K562 (cell line): ENCODE results near the gene MUC5B. TPM values are rescaled to one million over a fixed set of nuclear protein-coding genes. Genes with fewer than 3 reads are reported as not detected.

Experiments used
- ATAC-seq: fragments of 200-7000 bp; cut with Tn5 transposase; 3 replicates; pipeline ENCODE4 v1.9.1; 2020; ENCODE audit warnings: moderate library complexity
- BruUV-seq: library from RNA; stranded (reverse); fragments of 400-500 nt; replicated peaks from 2 replicates; lab custom pipeline; 2021; lab: Mats Ljungman, UMichigan
- CTCF ChIA-PET: fragments of 300-600 bp; formaldehyde crosslinking; extraction: SDS; loops from one replicate; lab custom pipeline; 2021; ENCODE audit warnings: low intra/inter-chr PET ratio; lab: Yijun Ruan, JAX
- POLR2A ChIA-PET: fragments of 300-600, 350-650 bp; sonication (Branson Sonifier 250); formaldehyde crosslinking; extraction: SDS; loops from one replicate; lab custom pipeline; 2021; ENCODE audit warnings: antibody characterized with exemption, inconsistent platforms; lab: Yijun Ruan, JAX
- DNase-seq, 4 experiments: peaks; one replicate each; pipeline versions ENCODE4 v3.0.0 to v3.0.0-alpha.2; 2011 to 2018; ENCODE audit warnings: low spot score in 3 of 4, mixed read lengths in 3 of 4; ENCODE audit errors: extremely low read depth in 1 of 4
- FAIRE-seq: peaks from 2 replicates; lab custom pipeline; 2011; peaks lifted over from hg19 to GRCh38; lab: Jason Lieb, UNC
- H2AFZ ChIP-seq: 2 replicates; pipeline ENCODE4 v1.6.0; 2011; ENCODE audit warnings: low read depth, low read length, control low read depth, inconsistent platforms
- H3K27ac ChIP-seq: fragments of 200-600 bp; 3 replicates; pipeline ENCODE4 v1.8.0; 2011; ENCODE audit warnings: low read depth, mild to moderate bottlenecking, control low read depth, inconsistent platforms, low read length, moderate library complexity, mixed read lengths; ENCODE audit errors: extremely low read depth
- H3K27me3 ChIP-seq, 2 experiments: fragments of 300-600 bp in 1 of 2; 2 replicates in 1 of 2; 3 replicates in 1 of 2; pipeline versions ENCODE4 v1.6.0 to v1.8.0; 2011; ENCODE audit warnings: inconsistent platforms in 2 of 2, low read length in 2 of 2, mild to moderate bottlenecking in 1 of 2, mixed read lengths in 1 of 2, moderate library complexity in 1 of 2; ENCODE audit not compliant: control insufficient read depth in 2 of 2, insufficient read depth in 2 of 2
- H3K36me3 ChIP-seq: fragments of 300-600 bp; 3 replicates; pipeline ENCODE4 v1.8.0; 2011; ENCODE audit warnings: mild to moderate bottlenecking, low read length, inconsistent platforms; ENCODE audit not compliant: control insufficient read depth, insufficient read depth
- H3K4me1 ChIP-seq, 2 experiments: fragments of 200-600 bp in 1 of 2; replicated peaks in 1 of 2; 2 replicates in 1 of 2; 3 replicates in 1 of 2; pipeline versions ENCODE4 v1.5.1 to v1.8.0; 2011; ENCODE audit warnings: inconsistent platforms in 2 of 2, low read length in 2 of 2, mild to moderate bottlenecking in 1 of 2, mixed read lengths in 1 of 2, moderate library complexity in 1 of 2; ENCODE audit not compliant: control insufficient read depth in 2 of 2, insufficient read depth in 2 of 2
- H3K4me2 ChIP-seq: 2 replicates; pipeline ENCODE4 v1.6.1; 2011; ENCODE audit warnings: low read length, control low read depth, inconsistent platforms, mixed read lengths; ENCODE audit not compliant: insufficient read depth
- H3K4me3 ChIP-seq: fragments of 200-600 bp; sonication (generic), shearing (Covaris generic); 2 replicates; pipeline ENCODE4 v1.5.1; 2016; ENCODE audit warnings: control low read depth, inconsistent platforms
- H3K79me2 ChIP-seq: fragments of 200-600 bp; 3 replicates; pipeline ENCODE4 v1.8.0; 2011; ENCODE audit warnings: low read length, inconsistent platforms; ENCODE audit not compliant: control insufficient read depth, insufficient read depth
- H3K9ac ChIP-seq, 2 experiments: 2 replicates each; pipeline versions ENCODE4 v1.6.0 to v1.6.1; 2011; ENCODE audit warnings: low read depth in 2 of 2, low read length in 2 of 2, control low read depth in 1 of 2, inconsistent platforms in 1 of 2, mild to moderate bottlenecking in 1 of 2, mixed read lengths in 1 of 2; ENCODE audit not compliant: insufficient read depth in 1 of 2
- H3K9me1 ChIP-seq: one replicate; pipeline ENCODE4 v1.6.0; 2011; ENCODE audit warnings: inconsistent platforms, mild to moderate bottlenecking, low read length, moderate library complexity; ENCODE audit not compliant: control insufficient read depth, insufficient read depth
- H3K9me3 ChIP-seq: replicated peaks from 2 replicates; pipeline ENCODE4 v1.5.1; 2011; ENCODE audit warnings: low read depth, low read length, inconsistent platforms; ENCODE audit not compliant: control insufficient read depth, insufficient read depth
- H4K20me1 ChIP-seq: replicated peaks from 2 replicates; pipeline ENCODE4 v1.6.1; 2011; ENCODE audit warnings: low read length, inconsistent platforms, mixed read lengths; ENCODE audit not compliant: control insufficient read depth, insufficient read depth
- E2F6 ChIP-seq, 2 experiments: IDR thresholded peaks; 2 replicates each; pipeline ENCODE4 v1.6.1; 2011; ENCODE audit warnings: borderline replicate concordance in 1 of 2, control low read depth in 1 of 2, low read depth in 1 of 2, low read length in 1 of 2, mild to moderate bottlenecking in 1 of 2, mixed read lengths in 1 of 2, moderate library complexity in 1 of 2; ENCODE audit not compliant: insufficient read depth in 1 of 2, insufficient read length in 1 of 2, poor library complexity in 1 of 2, severe bottlenecking in 1 of 2; ENCODE audit errors: extremely low read depth in 1 of 2
- FOXK1 ChIP-seq: sonication (generic); formaldehyde crosslinking; IDR thresholded peaks from 2 replicates; pipeline ENCODE4 v1.8.0; 2022; ENCODE audit warnings: missing genetic modification reagents, mild to moderate bottlenecking, borderline replicate concordance
- HIVEP1 ChIP-seq: fragments of 250-450 bp; sonication (Bioruptor Pico); IDR thresholded peaks from 2 replicates; pipeline ENCODE4 v1.4.0; 2020; ENCODE audit warnings: mild to moderate bottlenecking
- HNRNPLL ChIP-seq: fragments of 200-400 bp; formaldehyde crosslinking; IDR thresholded peaks from 2 replicates; pipeline ENCODE4 v1.6.1; 2017; ENCODE audit warnings: low read length, low read depth, mild to moderate bottlenecking; ENCODE audit not compliant: poor library complexity, severe bottlenecking
- HOMEZ ChIP-seq: fragments of 250-450 bp; sonication (Bioruptor Pico); IDR thresholded peaks from 2 replicates; pipeline ENCODE4 v1.4.0; 2020; ENCODE audit warnings: mild to moderate bottlenecking, moderate library complexity
- NKRF ChIP-seq: fragments of 450-650 bp; IDR thresholded peaks from 2 replicates; pipeline ENCODE4 v1.6.1; 2016; ENCODE audit warnings: borderline replicate concordance
- NR2F6 ChIP-seq: fragments of 450-650 bp; formaldehyde crosslinking; IDR thresholded peaks from 2 replicates; pipeline ENCODE4 v1.4.0; 2020; ENCODE audit warnings: mild to moderate bottlenecking
- NRF1 ChIP-seq, 2 experiments: fragments of 450-650 bp; IDR thresholded peaks in 1 of 2; conservative IDR thresholded peaks in 1 of 2; 2 replicates each; pipeline ENCODE4 v1.6.1; 2014; ENCODE audit warnings: mild to moderate bottlenecking in 2 of 2
- POLR2A ChIP-seq: fragments of 450-650 bp; conservative IDR thresholded peaks from 2 replicates; pipeline ENCODE4 v1.6.1; 2016
- PYGO2 ChIP-seq: fragments of 450-650 bp; IDR thresholded peaks from 2 replicates; pipeline ENCODE4 v1.6.1; 2016; ENCODE audit warnings: mild to moderate bottlenecking, missing genetic modification characterization, moderate library complexity, missing compliant biosample characterization
- RHOXF2B ChIP-seq: fragments of 250-450 bp; sonication (Bioruptor Pico); conservative IDR thresholded peaks from 2 replicates; pipeline ENCODE4 v1.5.1; 2021
- SMAD4 ChIP-seq: fragments of 250-450 bp; sonication (Bioruptor Pico); conservative IDR thresholded peaks from 2 replicates; pipeline ENCODE4 v1.8.0; 2021; ENCODE audit warnings: inconsistent platforms, mild to moderate bottlenecking, moderate library complexity
- THAP7 ChIP-seq: fragments of 250-450 bp; sonication (Bioruptor Pico); IDR thresholded peaks from 2 replicates; pipeline ENCODE4 v1.5.0; 2021
- THRAP3 ChIP-seq: fragments of 450-650 bp; IDR thresholded peaks from 2 replicates; pipeline ENCODE4 v1.6.1; 2016; ENCODE audit warnings: mild to moderate bottlenecking, inconsistent platforms, borderline replicate concordance
- ZNF121 ChIP-seq: sonication (generic); formaldehyde crosslinking; conservative IDR thresholded peaks from 2 replicates; pipeline ENCODE4 v1.8.0; 2022; ENCODE audit warnings: missing genetic modification reagents
- ZNF77 ChIP-seq: fragments of 250-450 bp; sonication (Bioruptor Pico); IDR thresholded peaks from 2 replicates; pipeline ENCODE4 v1.5.0; 2020
- WGBS: fragments of 100-300 bp; shearing (Covaris generic); methylation state at CpG from one replicate; pipeline ENCODE4 v1.1.6; 2016; ENCODE audit warnings: low coverage, mixed read lengths; ENCODE audit not compliant: insufficient coverage; ENCODE audit errors: missing lambda C conversion rate; 5-methylcytosine and 5-hydroxymethylcytosine counted together
- in situ Hi-C: fragments of 300-500 bp; cut with MboI; formaldehyde crosslinking; loops from 4 replicates; pipeline ENCODE4 v1.15.0; 2018; ENCODE audit warnings: inconsistent platforms, mixed read lengths
- intact Hi-C: fragments of 100-400 bp; cut with micrococcal nuclease; formaldehyde crosslinking; loops from 2 replicates; pipeline ENCODE4 v1.14.2; 2022
- polyA plus RNA-seq, 8 experiments: library from polyadenylated mRNA; depleted of rRNA in 4 of 8; stranded (reverse) in 5 of 8; unstranded in 3 of 8; fragments of >200 nt; fragmentation: Nextera tagmentation in 2 of 8; fragmentation: Illumina TruSeq in 1 of 8; extraction: Ambion mirVana in 2 of 8; extraction: Trizol in 1 of 8; gene quantifications; 2 replicates each; pipeline versions ENCODE4 v1.2.1 to v1.2.3, GENCODE V29; 2011 to 2014; ENCODE audit warnings: inconsistent platforms in 1 of 8, missing spikeins in 1 of 8
- total RNA-seq, 7 experiments: library from RNA; depleted of rRNA in 6 of 7; stranded (reverse); fragments of >200 nt in 6 of 7; fragmentation: Illumina TruSeq in 2 of 7; extraction: Trizol in 2 of 7; gene quantifications; 2 replicates each; pipeline versions ENCODE4 v1.2.1 to v1.2.3, GENCODE V29; 2011 to 2021; ENCODE audit warnings: low replicate concordance in 1 of 7

MUC5B gene
- total and polyA plus RNA-seq, 9 of the 15 experiments (the other 6 are each of a cell fraction or from before 2014, with no cell fraction given) = 0.04 to 0.95 TPM; not detected in 7

GRCh38 chr11:1205121-1205986 lies 17.5 kb upstream of the MUC5B start:
- FAIRE-seq (no peak), DNase-seq (peak in 2 of 4 experiments; percentile 2 to 3), ATAC-seq (no peak)
- H2AFZ ChIP-seq = no peak overlapping the region
- H3K36me3 ChIP-seq = no peaks in the 10 kb centered on the region
- no peaks in the 10 kb centered on the region for H3K79me2 ChIP-seq
- TF ChIP-seq HNRNPLL (no peak), THAP7 (no peak), HIVEP1 (no peak), HOMEZ (CRISPR knock-in tag) (no peak), THRAP3 (no peak), RHOXF2B (no peak), SMAD4 (CRISPR knock-in tag) (no peak), ZNF77 (no peak), FOXK1 (no peak), PYGO2 (no peak), NRF1 (conservative IDR thresholded peaks at IDR 0.05 in 1 of 2, IDR thresholded peaks at IDR 0.05 in 1 of 2) (no peak), POLR2A (no peak), ZNF121 (no peak), E2F6 (IDR thresholded peaks at IDR 0.05; ENCODE audit: borderline replicate concordance in 1 of 2, extremely low read depth in 1 of 2, insufficient read depth in 1 of 2, insufficient read length in 1 of 2, low read depth in 1 of 2, low read length in 1 of 2, poor library complexity in 1 of 2, severe bottlenecking in 1 of 2) (no peak), NKRF (no peak), NR2F6 (no peak)
- in situ Hi-C loops = no loop called here
- no peaks in the 10 kb centered on the region for H3K9me1 ChIP-seq
- no TSS peak for BruUV-seq
- POLR2A ChIA-PET = interaction anchor here (0.6 to 1.4 kb wide), 2 partner anchors 8 to 345 kb away, joined by 3 to 4 read pairs; no protein-coding TSS in a partner anchor
- H3K4me3 ChIP-seq = no peak overlapping the region
- intact Hi-C loops = no loop called here
- peaks cover 17% of the 10 kb centered on the region; the same call in 1 of the 2 replicates for H4K20me1 ChIP-seq
- peaks cover 4 to 70% of the 10 kb centered on the region in 2 experiments; a peak in 4 of 5 replicates for H3K27me3 ChIP-seq
- peaks cover 0 to 60% of the 10 kb centered on the region in 2 experiments; a peak in 2 of 5 replicates for H3K4me1 ChIP-seq
- CTCF ChIA-PET = no interaction called here
- H3K4me2 ChIP-seq = no peak overlapping the region
- no peak overlapping the region for H3K27ac ChIP-seq
- peak overlapping the region in 1 of 2 experiments; percentile 35; a peak in 1 of 4 replicates for H3K9ac ChIP-seq
- under 1% methylated on average over 30 of the region's 35 CpGs for WGBS
- no peaks in the 10 kb centered on the region for H3K9me3 ChIP-seq
